Fibroblast of lung (primary cell): ENCODE data around the gene NAP1L1.

Experiments
- EZH2 ChIP-seq: IDR thresholded peaks from 2 replicates; pipeline ENCODE4 v1.5.1; 2012; ENCODE audit warnings: low read length, control low read depth, mild to moderate bottlenecking; ENCODE audit errors: missing control alignments
- TF ChIP-seq, protein P1 (sequence below), 2 donors: IDR thresholded peaks in 1 of 2; conservative IDR thresholded peaks in 1 of 2; 1 replicate in 1 of 2; 2 replicates in 1 of 2; pipeline ENCODE4 v1.5.1; 2011 to 2012; ENCODE audit warnings: low read length in 2 of 2, control low read depth in 1 of 2, inconsistent platforms in 1 of 2, low read depth in 1 of 2, mild to moderate bottlenecking in 1 of 2

DNA sequence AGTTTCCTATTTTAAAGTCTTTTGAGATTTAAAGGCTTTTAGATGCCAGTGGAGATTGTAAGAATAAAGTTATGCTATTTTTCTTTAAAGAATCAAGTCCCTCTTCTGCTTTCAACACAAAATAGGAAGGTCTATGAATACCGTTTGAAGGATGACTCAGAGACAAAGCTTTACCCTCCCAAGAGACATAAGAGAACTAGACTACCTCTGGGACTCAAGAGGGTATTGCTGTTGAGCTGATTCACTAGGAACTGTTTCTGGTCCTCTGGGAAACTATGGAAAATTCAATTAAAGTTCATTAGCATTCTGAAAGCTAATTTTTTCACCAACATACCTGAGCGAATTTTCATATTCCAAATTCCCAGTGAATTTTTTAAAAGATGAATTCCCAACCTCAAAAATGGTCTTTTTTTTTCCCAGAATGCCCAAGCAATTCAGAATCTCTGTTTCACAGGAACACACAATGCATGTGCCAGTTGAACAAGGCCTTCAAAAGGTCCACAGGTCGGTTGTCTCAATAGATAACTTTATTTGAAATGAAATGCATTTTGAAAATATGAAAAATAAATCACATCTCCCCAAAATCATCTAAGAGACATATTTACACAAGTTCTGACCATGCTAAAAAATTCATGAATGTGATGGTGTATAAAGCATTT lies 59.4 kb downstream of the NAP1L1 start:
- no peak for TF ChIP-seq EZH2
- TF ChIP-seq, protein P1, sequence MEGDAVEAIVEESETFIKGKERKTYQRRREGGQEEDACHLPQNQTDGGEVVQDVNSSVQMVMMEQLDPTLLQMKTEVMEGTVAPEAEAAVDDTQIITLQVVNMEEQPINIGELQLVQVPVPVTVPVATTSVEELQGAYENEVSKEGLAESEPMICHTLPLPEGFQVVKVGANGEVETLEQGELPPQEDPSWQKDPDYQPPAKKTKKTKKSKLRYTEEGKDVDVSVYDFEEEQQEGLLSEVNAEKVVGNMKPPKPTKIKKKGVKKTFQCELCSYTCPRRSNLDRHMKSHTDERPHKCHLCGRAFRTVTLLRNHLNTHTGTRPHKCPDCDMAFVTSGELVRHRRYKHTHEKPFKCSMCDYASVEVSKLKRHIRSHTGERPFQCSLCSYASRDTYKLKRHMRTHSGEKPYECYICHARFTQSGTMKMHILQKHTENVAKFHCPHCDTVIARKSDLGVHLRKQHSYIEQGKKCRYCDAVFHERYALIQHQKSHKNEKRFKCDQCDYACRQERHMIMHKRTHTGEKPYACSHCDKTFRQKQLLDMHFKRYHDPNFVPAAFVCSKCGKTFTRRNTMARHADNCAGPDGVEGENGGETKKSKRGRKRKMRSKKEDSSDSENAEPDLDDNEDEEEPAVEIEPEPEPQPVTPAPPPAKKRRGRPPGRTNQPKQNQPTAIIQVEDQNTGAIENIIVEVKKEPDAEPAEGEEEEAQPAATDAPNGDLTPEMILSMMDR (conservative IDR thresholded peaks at IDR 0.05 in 1 of 2, IDR thresholded peaks at IDR 0.05 in 1 of 2; ENCODE audit: low read depth in 1 of 2, low read length in 2 of 2): no peak
